Lung (tissue), 12 donors: Measurements from ENCODE around the gene CPSF7. TPM values are rescaled to one million over a fixed set of nuclear protein-coding genes. Genes with fewer than 3 reads are reported as not detected.
A peak's percentile ranks its signal among the peaks of the same experiment; 100 is the strongest.

Experiments used
- ATAC-seq: fragments of 200-7000 bp; cut with Tn5 transposase; one replicate; pipeline ENCODE4 v1.9.1; 2020; ENCODE audit warnings: moderate number of reproducible peaks; ENCODE audit not compliant: insufficient read depth, low FRiP score
- DNase-seq, 3 donors: peaks; one replicate each; pipeline ENCODE4 v3.0.0-alpha.2; 2013 to 2017
- H3K27ac ChIP-seq, 2 donors: one replicate each; pipeline ENCODE4 v1.5.1; 2013; ENCODE audit warnings: mild to moderate bottlenecking in 2 of 2, moderate library complexity in 2 of 2, control low read depth in 1 of 2, inconsistent platforms in 1 of 2, low read depth in 1 of 2, low read length in 1 of 2
- H3K27me3 ChIP-seq, 3 donors: one replicate each; pipeline ENCODE4 v1.5.1; 2013; ENCODE audit warnings: low read length in 2 of 3; ENCODE audit not compliant: control insufficient read depth in 3 of 3, insufficient read depth in 3 of 3
- H3K36me3 ChIP-seq, 4 donors: one replicate each; pipeline ENCODE4 v1.5.1; 2013; ENCODE audit warnings: low read length in 4 of 4, mild to moderate bottlenecking in 1 of 4, moderate library complexity in 1 of 4; ENCODE audit not compliant: control insufficient read depth in 4 of 4, insufficient read depth in 4 of 4
- H3K4me1 ChIP-seq, 5 donors: one replicate each; pipeline ENCODE4 v1.5.1; 2013; ENCODE audit warnings: low read length in 5 of 5, mild to moderate bottlenecking in 2 of 5, moderate library complexity in 1 of 5; ENCODE audit not compliant: control insufficient read depth in 5 of 5, insufficient read depth in 5 of 5
- H3K4me3 ChIP-seq: one replicate; pipeline ENCODE4 v1.5.1; 2013; ENCODE audit warnings: mild to moderate bottlenecking, control low read depth, moderate library complexity
- H3K9ac ChIP-seq, 2 donors: one replicate each; pipeline ENCODE4 v1.5.1; 2013; ENCODE audit warnings: low read length in 2 of 2, control low read depth in 1 of 2; ENCODE audit not compliant: insufficient read depth in 1 of 2
- H3K9me3 ChIP-seq, 4 donors: one replicate each; pipeline ENCODE4 v1.5.1; 2013; ENCODE audit warnings: low read length in 3 of 4, mild to moderate bottlenecking in 1 of 4, moderate library complexity in 1 of 4; ENCODE audit not compliant: control insufficient read depth in 4 of 4, insufficient read depth in 3 of 4
- CTCF ChIP-seq: IDR thresholded peaks from 2 replicates; pipeline ENCODE4 v1.5.1; 2012; ENCODE audit warnings: mild to moderate bottlenecking; ENCODE audit errors: control extremely low read depth, extremely low read depth
- WGBS, 2 donors: extraction: QIAGEN DNeasy Blood & Tissue Kit; methylation state at CpG; one replicate each; pipeline ENCODE4 v1.1.7; 2013; 5-methylcytosine and 5-hydroxymethylcytosine counted together
- polyA plus RNA-seq, 2 donors: library from polyadenylated mRNA; stranded (reverse); fragments of 200-250 nt; gene quantifications; one replicate each; pipeline ENCODE4 v1.2.1, GENCODE V29; 2013
- total RNA-seq, 2 donors: library from RNA; depleted of rRNA in 1 of 2; stranded (reverse); fragments of >200 nt in 1 of 2; gene quantifications; one replicate each; pipeline ENCODE4 v1.2.1, GENCODE V29; 2014 to 2021
- donor health status: control.
- donor health status: control.
- donor health status: Bipolar disorder and iron deficiency.
- donor health status: healthy.
- donor health status: DM: yes; HTN: yes; CAD: no.

The CPSF7 gene
- total and polyA plus RNA-seq, 4 donors: 34.8 to 64.7 (median 52.5) TPM

GRCh38 chr11:61452825-61453224, 23.1 kb upstream of the CPSF7 start:
- WGBS, 2 donors: 98% methylated on average over 2 of the region's 2 CpGs
- no peak for ATAC-seq
- H3K36me3 ChIP-seq: peaks cover 0 to 22% (median 13%) of the 10 kb centered on the region in 4 donors
- H3K4me3 ChIP-seq: no peak overlapping the region
- no peak for DNase-seq
- no peaks in the 10 kb centered on the region for H3K27me3 ChIP-seq
- peaks cover 0 to 9% (median 0%) of the 10 kb centered on the region in 5 donors for H3K4me1 ChIP-seq
- no peak for TF ChIP-seq CTCF
- no peak overlapping the region for H3K27ac ChIP-seq
- H3K9me3 ChIP-seq: no peaks in the 10 kb centered on the region
- H3K9ac ChIP-seq: no peak overlapping the region

GRCh38 chr11:61448552-61448927, 18.8 kb upstream of the CPSF7 start:
- H3K9me3 ChIP-seq: no peaks in the 10 kb centered on the region
- DNase-seq: no peak
- peaks cover 0 to 44% (median 29%) of the 10 kb centered on the region in 4 donors for H3K36me3 ChIP-seq

GRCh38 chr11:61447601-61448551, 18.1 kb upstream of the CPSF7 start:
- H3K4me1 ChIP-seq: peaks cover 0 to 13% (median 6%) of the 10 kb centered on the region in 5 donors
- no peak for TF ChIP-seq CTCF
- H3K9ac ChIP-seq: no peak overlapping the region
- H3K9me3 ChIP-seq: no peaks in the 10 kb centered on the region
- 87 to 88% methylated on average over 12 of the region's 12 CpGs for WGBS, 2 donors
- H3K4me3 ChIP-seq: no peak overlapping the region
- DNase-seq (no peak), ATAC-seq (no peak)
- H3K27ac ChIP-seq: peak overlapping the region in 1 of 2 donors; percentile 94
- H3K36me3 ChIP-seq: peaks cover 0 to 46% (median 30%) of the 10 kb centered on the region in 4 donors
- no peaks in the 10 kb centered on the region for H3K27me3 ChIP-seq

More at GRCh38 chr11:61448552-61448927, 18.8 kb upstream of the CPSF7 start:
- Histone ChIP-seq H3K9ac (no peak overlapping the region), H3K4me1 (peaks cover 0 to 13% (median 6%) of the 10 kb centered on the region in 5 donors), H3K4me3 (no peak overlapping the region), H3K27me3 (no peaks in the 10 kb centered on the region), H3K27ac (peak overlapping the region in 1 of 2 donors; percentile 94)
- 86 to 92% methylated on average over 7 of the region's 7 CpGs for WGBS, 2 donors
- no peak for ATAC-seq
- TF ChIP-seq CTCF: no peak
